GM21367 (cell line): ENCODE data around the gene SLC22A13.
"Not testable (repeated sequence)": the region's sequence is repeated elsewhere in the genome, so short reads cannot be mapped to it uniquely, and the experiment has no call there.

Experiments used
- ATAC-seq: cut with Tn5 transposase; IDR thresholded peaks from one replicate; pipeline ENCODE4 v1.9.1; 2021; ENCODE audit not compliant: unreplicated experiment

SLC22A13 gene

GRCh38 chr3:38265604-38266307 lies at the start of gene SLC22A13:
TSS of gene SLC22A13 (plus strand) at chr3:38265812. CDS start at chr3:38265861, 49 bp downstream.
- ATAC-seq: no peak

- ATAC-seq: no peak
Observed at GRCh38 chr3:38219609-38220197, 45.9 kb upstream of the SLC22A13 start.

GRCh38 chr3:38221005-38221404 lies 44.6 kb upstream of the SLC22A13 start:
- ATAC-seq: no peak

GRCh38 chr3:38222032-38222634 lies 43.5 kb upstream of the SLC22A13 start:
- ATAC-seq: no peak

- no peak for ATAC-seq
Observed at GRCh38 chr3:38224357-38224756, 41.3 kb upstream of the SLC22A13 start.

- ATAC-seq: no peak
Observed at GRCh38 chr3:38226273-38226672, 39.3 kb upstream of the SLC22A13 start.

- ATAC-seq: no peak
Observed at GRCh38 chr3:38227989-38228388, 37.6 kb upstream of the SLC22A13 start.

GRCh38 chr3:38229036-38229435 lies 36.6 kb upstream of the SLC22A13 start:
- no peak for ATAC-seq

- no peak for ATAC-seq
Observed at GRCh38 chr3:38232701-38233100, 32.9 kb upstream of the SLC22A13 start.

GRCh38 chr3:38235466-38235865 lies 30.1 kb upstream of the SLC22A13 start:
- no peak for ATAC-seq

GRCh38 chr3:38238416-38239008 lies 27.1 kb upstream of the SLC22A13 start:
- ATAC-seq: no peak

GRCh38 chr3:38242812-38243211 lies 22.8 kb upstream of the SLC22A13 start:
- ATAC-seq: not testable (repeated sequence)

- ATAC-seq: no peak
Observed at GRCh38 chr3:38245930-38246329, 19.7 kb upstream of the SLC22A13 start.

GRCh38 chr3:38247366-38248035 lies 18.1 kb upstream of the SLC22A13 start:
- no peak for ATAC-seq

GRCh38 chr3:38250198-38250597 lies 15.4 kb upstream of the SLC22A13 start:
- ATAC-seq: no peak

GRCh38 chr3:38251197-38251596 lies 14.4 kb upstream of the SLC22A13 start:
- no peak for ATAC-seq

- ATAC-seq: no peak
Observed at GRCh38 chr3:38253704-38254103, 11.9 kb upstream of the SLC22A13 start.

GRCh38 chr3:38254872-38255271 lies 10.7 kb upstream of the SLC22A13 start:
- ATAC-seq: no peak

- no peak for ATAC-seq
Observed at GRCh38 chr3:38255627-38256026, 10.0 kb upstream of the SLC22A13 start.

GRCh38 chr3:38257583-38257982 lies 8.0 kb upstream of the SLC22A13 start:
- ATAC-seq: no peak

GRCh38 chr3:38260474-38260873 lies 5.1 kb upstream of the SLC22A13 start:
- ATAC-seq: no peak
